ENCODE measurements around the gene PNPLA2. TPM values are rescaled to one million over a fixed set of nuclear protein-coding genes. Genes with fewer than 3 reads are reported as not detected.

Gene PNPLA2
- polyA plus RNA-seq, 3 donors, result 26.8 to 321 (median 35.0) TPM

GRCh38 chr11:827146-827896, 8.6 kb downstream of the PNPLA2 start:
- peaks cover 47 to 56% (median 53%) of the 10 kb centered on the region in 3 donors for H3K27me3 Mint-ChIP-seq (ENCODE audit: low read depth in 3 of 3)
- Histone ChIP-seq H3K9ac (ENCODE audit: insufficient read depth, low read length, poor library complexity, severe bottlenecking) (peak overlapping the region; percentile 60), H3K4me1 (ENCODE audit: control insufficient read depth in 1 of 2, insufficient read depth in 2 of 2, low read length in 2 of 2) (peaks cover 74 to 84% of the 10 kb centered on the region in 2 donors), H3K4me3 (replicated peaks in 1 of 3; ENCODE audit: low read depth in 2 of 3, low read length in 3 of 3) (peak overlapping the region; percentile 21 to 73 (median 39)), H3K27ac (ENCODE audit: low read depth in 1 of 2, low read length in 2 of 2) (no peak overlapping the region), H3K79me2 (ENCODE audit: insufficient read depth, low read length) (peaks cover 21% of the 10 kb centered on the region), H4K20me1 (ENCODE audit: insufficient read depth, low read length) (peaks cover 57% of the 10 kb centered on the region), H2AFZ (ENCODE audit: insufficient read depth, low read depth, low read length, poor library complexity, severe bottlenecking) (peak overlapping the region; percentile 63), H3K27me3 (ENCODE audit: control insufficient read depth in 2 of 2, insufficient read depth in 2 of 2, low read length in 2 of 2) (peaks cover 10 to 53% of the 10 kb centered on the region in 2 donors), H3K4me2 (replicated peaks; ENCODE audit: extremely low read depth, low read length, poor library complexity, severe bottlenecking) (peak overlapping the region; percentile 84), H3K36me3 (replicated peaks in 1 of 2; ENCODE audit: control insufficient read depth in 1 of 2, insufficient read depth in 2 of 2, low read length in 2 of 2) (peaks cover 21 to 32% of the 10 kb centered on the region in 2 donors), H3K9me3 (replicated peaks in 1 of 2; ENCODE audit: control insufficient read depth in 1 of 2, insufficient read depth in 1 of 2, low read length in 2 of 2) (no peaks in the 10 kb centered on the region)
- WGBS (ENCODE audit: insufficient coverage), result 3% methylated on average over 55 of the region's 66 CpGs
- H3K27ac Mint-ChIP-seq, result peak overlapping the region in 4 of 7 donors; percentile 30 to 81 (median 47)
- peak overlapping the region; percentile 81 to 89 for H3K4me3 Mint-ChIP-seq
- no peak for DNase-seq
- H3K9me3 Mint-ChIP-seq, result peaks cover 0 to 17% (median 1%) of the 10 kb centered on the region in 7 donors
- peaks cover 64% of the 10 kb centered on the region for H3K4me1 Mint-ChIP-seq
- peaks cover 32 to 35% of the 10 kb centered on the region in 2 donors for H3K36me3 Mint-ChIP-seq
- intact Hi-C loops (cut with micrococcal nuclease), result no loop called here
- no peak for TF ChIP-seq CTCF (IDR thresholded peaks at IDR 0.05)

- peaks cover 16% of the 10 kb centered on the region for H3K79me2 ChIP-seq (ENCODE audit: insufficient read depth, low read length)
- H3K4me1 Mint-ChIP-seq, result peaks cover 60% of the 10 kb centered on the region
- peak within 1 kb of the TSS in 5 of 7 donors; percentile 30 to 81 (median 40) for H3K27ac Mint-ChIP-seq
- H4K20me1 ChIP-seq (ENCODE audit: insufficient read depth, low read length), result peaks cover 52% of the 10 kb centered on the region
- peaks cover 47 to 59% (median 53%) of the 10 kb centered on the region in 3 donors for H3K27me3 Mint-ChIP-seq (ENCODE audit: low read depth in 3 of 3)
- H3K9me3 Mint-ChIP-seq, result peaks cover 0 to 18% (median 1%) of the 10 kb centered on the region in 7 donors
- no peaks in the 10 kb centered on the region for H3K9me3 ChIP-seq (replicated peaks in 1 of 2; ENCODE audit: control insufficient read depth in 1 of 2, insufficient read depth in 1 of 2, low read length in 2 of 2)
- no peak within 1 kb of the TSS for H3K27ac ChIP-seq (ENCODE audit: low read depth in 1 of 2, low read length in 2 of 2)
- H3K4me2 ChIP-seq (replicated peaks; ENCODE audit: extremely low read depth, low read length, poor library complexity, severe bottlenecking), result peak within 1 kb of the TSS; percentile 89
- peak within 1 kb of the TSS; percentile 21 to 77 (median 39) for H3K4me3 ChIP-seq (replicated peaks in 1 of 3; ENCODE audit: low read depth in 2 of 3, low read length in 3 of 3)
- H3K4me1 ChIP-seq (ENCODE audit: control insufficient read depth in 1 of 2, insufficient read depth in 2 of 2, low read length in 2 of 2), result peaks cover 72 to 83% of the 10 kb centered on the region in 2 donors
- intact Hi-C loops (cut with micrococcal nuclease), result no loop called here
- no peak for TF ChIP-seq CTCF (IDR thresholded peaks at IDR 0.05)
- WGBS (ENCODE audit: insufficient coverage), result 3% methylated on average over 5 of the region's 5 CpGs
- peaks cover 17 to 27% of the 10 kb centered on the region in 2 donors for H3K36me3 ChIP-seq (replicated peaks in 1 of 2; ENCODE audit: control insufficient read depth in 1 of 2, insufficient read depth in 2 of 2, low read length in 2 of 2)
- H3K4me3 Mint-ChIP-seq, result peak within 1 kb of the TSS; percentile 81 to 92
- H3K36me3 Mint-ChIP-seq, result peaks cover 28 to 30% of the 10 kb centered on the region in 2 donors
- peak within 1 kb of the TSS; percentile 60 for H3K9ac ChIP-seq (ENCODE audit: insufficient read depth, low read length, poor library complexity, severe bottlenecking)
- H2AFZ ChIP-seq (ENCODE audit: insufficient read depth, low read depth, low read length, poor library complexity, severe bottlenecking), result peak within 1 kb of the TSS; percentile 63
- H3K27me3 ChIP-seq (ENCODE audit: control insufficient read depth in 2 of 2, insufficient read depth in 2 of 2, low read length in 2 of 2), result peaks cover 10 to 55% of the 10 kb centered on the region in 2 donors
- DNase-seq, result peak in 1 of 3 donors; percentile 24
Measured at GRCh38 chr11:827897-828192, 9.1 kb downstream of the PNPLA2 start, which contains the start of gene CRACR2B. CRACR2B (plus strand) TSS chr11:827919; CDS start chr11:828608, 689 bp downstream.
